IPS-NIHi11 (cell line): ENCODE measurements around the gene TLX3.
"Not testable (repeated sequence)": the region's sequence is repeated elsewhere in the genome, so short reads cannot be mapped to it uniquely, and the experiment has no call there.

Source experiments
- DNase-seq: peaks from one replicate; pipeline ENCODE4 v3.0.0; 2012; ENCODE audit warnings: mixed read lengths, low spot score

The TLX3 gene

DNA sequence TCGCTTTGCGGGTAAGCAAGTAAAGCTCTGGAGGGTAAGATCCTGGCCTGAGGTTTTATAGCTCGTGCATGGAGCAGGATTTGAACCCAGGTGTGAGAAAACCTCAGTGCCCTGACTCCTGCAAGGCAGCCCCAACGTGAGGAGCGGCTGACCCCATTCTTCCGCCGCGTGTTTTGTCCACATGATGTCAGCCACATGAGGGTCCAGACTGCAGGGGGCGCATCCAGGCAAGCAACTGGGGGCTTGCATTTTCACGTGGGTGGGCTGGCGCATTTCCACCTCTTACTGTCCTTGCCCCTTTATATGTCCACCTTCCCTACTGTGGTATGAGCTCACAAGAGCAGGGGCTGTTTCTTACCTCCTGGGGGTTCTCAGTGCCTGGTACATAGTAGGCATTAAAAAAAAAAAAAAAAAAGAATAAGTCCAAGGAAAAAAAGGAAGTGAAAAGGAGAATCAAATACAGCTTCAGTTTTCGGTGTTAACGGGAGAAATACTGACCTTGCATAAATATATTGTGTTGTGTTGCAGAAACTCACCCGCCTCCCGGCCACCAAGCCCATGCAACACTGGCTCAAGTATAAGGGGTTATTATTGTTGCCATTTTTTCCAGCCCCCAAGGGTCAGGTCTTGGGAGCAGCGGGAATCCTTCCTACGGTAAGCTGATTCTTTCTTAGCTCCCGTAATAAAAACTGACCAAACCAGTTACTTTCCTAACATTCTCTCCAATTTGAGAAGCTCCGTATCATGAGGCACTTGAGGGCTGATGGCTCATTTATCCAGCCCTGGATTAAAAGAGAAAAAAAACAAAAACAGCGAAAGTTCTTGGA is 15.0 kb downstream of the TLX3 start:
- DNase-seq: no peak

DNA sequence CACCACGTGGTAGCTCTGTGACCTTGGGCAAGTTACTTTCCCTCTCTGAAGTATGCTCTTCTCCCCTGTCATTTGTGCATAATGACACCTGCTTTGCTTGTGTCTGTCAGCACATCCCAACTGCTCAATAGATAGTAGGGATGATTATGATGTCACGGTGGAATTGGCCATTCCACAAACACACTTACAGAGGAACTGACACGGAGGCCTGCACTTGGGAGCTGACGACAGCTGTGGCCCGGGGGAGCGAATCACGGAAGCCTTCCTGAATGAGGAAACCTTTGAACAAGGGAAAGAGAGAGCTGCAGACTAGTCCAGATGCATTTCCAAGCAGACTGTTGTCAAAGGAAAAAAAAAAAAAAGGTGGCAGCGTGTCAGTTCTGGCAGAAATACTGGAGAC is 21.0 kb downstream of the TLX3 start:
- DNase-seq: no peak

DNA sequence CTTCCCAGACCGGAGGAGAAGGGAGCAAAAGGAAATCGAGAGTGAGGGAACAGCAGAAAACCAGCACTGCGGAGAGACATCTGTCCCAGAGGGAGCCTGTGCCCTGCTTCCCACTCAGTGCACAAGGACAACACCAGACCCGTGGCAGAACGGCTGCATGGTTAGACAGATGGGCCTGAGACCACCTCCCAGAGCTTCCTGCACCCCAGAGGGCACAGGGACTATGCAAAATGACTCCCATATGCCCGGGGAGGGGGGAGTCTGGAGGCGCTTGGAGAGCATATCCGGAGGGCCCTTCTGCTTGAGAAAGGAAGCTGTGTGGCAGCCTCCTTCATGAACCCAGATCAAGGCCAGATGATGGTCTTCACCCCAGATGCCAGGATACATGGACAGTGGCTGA is 26.6 kb downstream of the TLX3 start:
- DNase-seq: no peak

DNA sequence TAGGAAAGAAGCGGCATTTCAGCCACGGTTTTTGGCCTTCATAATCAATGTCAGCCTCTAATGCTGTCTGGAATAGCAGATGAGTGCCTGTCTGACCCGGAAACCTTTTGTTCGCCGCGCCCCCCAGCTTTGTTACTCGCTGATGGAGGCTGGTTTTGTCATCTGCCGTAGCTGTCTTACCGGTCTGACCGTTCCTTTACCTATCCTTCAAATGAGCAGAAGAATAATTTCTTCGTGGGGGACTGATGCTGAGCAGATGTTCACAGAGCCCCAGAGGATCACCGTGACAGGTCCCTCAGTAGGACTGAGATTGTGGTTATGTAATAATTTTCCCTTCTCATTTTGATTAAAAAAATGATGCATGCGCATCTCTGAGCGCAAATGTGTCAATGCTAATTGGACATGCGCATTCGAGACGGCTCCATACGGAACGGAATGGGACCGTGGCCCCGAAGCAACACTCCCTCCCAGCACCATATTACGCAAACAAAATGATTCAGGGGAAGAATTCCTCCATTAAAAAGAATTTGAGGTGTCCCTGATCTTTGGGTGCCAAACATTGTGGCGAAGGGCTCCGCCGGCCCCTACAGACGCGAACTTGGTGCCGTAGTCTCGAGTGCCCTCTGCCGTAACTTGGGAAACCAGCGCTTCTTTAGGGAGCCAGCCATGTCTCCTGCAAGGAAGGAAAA is 27.6 kb downstream of the TLX3 start:
- peak; percentile 52 for DNase-seq

GRCh38 chr5:171337210-171337569 is 28.1 kb downstream of the TLX3 start:
- DNase-seq: no peak

- DNase-seq: no peak
These were observed 31.0 kb downstream of the TLX3 start for GRCh38 chr5:171340042-171340441.

DNA sequence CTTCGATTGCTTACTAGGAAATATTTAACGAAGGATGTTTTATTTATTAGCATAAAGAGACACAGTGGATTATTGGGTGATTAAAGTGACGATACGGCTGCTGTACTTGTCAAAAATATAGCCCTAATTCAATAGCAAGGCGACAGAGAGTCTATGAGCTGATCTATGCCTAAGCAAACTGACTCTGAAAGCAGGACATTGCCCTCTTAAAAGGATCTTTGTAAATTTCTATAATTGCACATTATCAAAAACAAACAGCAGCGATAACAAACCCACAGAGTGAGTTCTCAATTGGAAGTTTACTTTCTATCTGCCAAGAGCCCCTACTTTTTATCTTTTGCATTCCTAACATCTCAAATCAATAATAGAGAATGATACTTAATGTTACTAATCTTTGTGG is 31.4 kb downstream of the TLX3 start:
- no peak for DNase-seq

DNA sequence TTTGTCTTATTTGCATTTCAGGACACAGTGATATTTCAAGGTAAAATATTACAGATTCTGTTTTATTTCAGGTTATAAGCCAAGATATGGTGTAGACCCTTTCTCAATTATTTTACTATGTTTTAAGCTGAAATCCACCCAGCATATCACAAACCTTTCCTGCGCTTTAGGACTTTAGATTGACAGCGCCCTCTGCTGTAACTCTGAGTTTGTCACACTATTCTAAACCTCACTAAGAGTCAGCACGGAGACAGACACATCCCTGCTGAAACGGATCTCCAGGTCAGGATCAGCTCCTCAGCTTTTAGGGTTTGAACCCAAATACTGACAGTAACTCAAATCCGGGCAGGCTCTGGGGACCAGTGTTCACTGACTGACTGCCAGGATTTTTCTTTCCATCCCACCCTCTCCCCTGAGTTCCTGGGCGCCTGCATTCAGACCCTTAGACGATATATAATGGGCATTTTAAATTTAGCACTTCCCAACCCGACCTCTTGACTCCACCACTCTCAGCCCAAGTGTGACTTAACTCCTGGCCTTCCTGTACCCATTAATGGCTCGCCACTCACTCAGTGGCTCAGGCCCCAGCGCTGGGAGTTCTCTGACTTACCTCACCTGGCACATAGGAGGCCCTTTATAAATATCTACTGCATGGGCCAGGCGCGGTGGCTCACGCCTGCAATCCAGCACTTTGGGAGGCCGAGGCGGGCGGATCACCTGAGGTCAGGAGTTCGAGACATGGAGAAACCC is 33.5 kb downstream of the TLX3 start:
- DNase-seq: peak; percentile 63

GRCh38 chr5:171344936-171345608 is 36.0 kb downstream of the TLX3 start:
- DNase-seq: no peak

GRCh38 chr5:171351536-171352073 is 42.6 kb downstream of the TLX3 start:
- DNase-seq: no peak

DNA sequence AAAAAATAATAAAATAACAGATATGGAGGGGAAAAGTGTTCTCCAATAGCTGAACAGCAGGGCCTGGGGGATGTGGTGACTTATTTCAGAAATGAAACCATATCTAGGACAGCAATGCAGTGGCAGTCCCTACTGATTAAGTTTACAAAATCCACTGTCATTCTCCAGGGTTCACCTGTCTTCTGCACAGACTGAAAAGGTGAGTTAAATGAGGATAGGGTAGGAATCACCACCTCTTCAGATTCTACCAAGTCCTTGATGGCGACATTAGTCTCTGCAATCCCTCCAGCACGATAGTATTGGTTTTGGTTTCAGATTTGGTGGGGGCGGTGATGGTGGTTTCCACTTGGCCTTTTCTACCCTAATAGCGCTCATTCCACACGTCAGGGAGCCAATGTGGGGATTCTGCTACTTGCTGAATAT is 46.3 kb downstream of the TLX3 start:
- DNase-seq: no peak

DNA sequence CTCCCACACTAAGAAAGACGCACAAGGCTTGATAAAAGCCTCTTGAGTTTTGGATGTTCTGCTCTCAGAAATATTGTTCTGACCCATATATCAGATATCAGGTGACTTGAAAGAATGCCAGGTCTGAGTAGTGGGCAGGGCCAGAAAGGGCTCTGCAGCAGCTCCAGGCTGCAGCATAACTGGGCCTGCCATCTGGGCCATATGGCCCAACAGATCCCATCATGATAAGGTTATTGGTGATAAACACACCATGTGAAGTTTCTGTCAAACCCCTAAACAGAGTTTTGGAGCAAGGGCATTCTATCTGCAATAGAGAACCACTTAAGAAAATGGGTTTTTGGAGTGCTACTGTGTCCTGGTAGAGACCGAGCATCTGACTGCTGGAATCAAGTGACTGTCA is 48.8 kb downstream of the TLX3 start:
- DNase-seq: no peak

DNA sequence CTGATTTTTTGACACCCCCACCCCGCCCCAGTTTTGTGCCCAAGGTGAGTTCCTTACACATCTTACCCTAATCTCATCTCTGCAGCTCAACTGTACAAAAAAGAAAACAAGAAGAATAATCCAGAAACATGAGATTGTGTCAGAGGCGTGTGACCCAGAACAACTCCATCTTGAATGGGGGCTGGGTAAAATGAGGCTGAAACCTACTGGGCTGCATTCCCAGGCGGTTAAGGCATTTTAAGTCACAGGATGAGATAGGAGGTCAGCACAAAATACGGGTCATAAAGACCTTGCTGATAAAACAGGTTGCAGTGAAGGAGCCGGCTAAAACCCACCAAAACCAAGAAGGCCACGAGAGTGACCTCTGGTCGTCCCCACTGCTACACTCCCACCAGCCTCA is 52.1 kb downstream of the TLX3 start:
- DNase-seq: not testable (repeated sequence)
